ENCODE data around the gene NUPR1.
"Not testable (repeated sequence)": the region's sequence is repeated elsewhere in the genome, so short reads cannot be mapped to it uniquely, and the experiment has no call there.

NUPR1 gene

DNA sequence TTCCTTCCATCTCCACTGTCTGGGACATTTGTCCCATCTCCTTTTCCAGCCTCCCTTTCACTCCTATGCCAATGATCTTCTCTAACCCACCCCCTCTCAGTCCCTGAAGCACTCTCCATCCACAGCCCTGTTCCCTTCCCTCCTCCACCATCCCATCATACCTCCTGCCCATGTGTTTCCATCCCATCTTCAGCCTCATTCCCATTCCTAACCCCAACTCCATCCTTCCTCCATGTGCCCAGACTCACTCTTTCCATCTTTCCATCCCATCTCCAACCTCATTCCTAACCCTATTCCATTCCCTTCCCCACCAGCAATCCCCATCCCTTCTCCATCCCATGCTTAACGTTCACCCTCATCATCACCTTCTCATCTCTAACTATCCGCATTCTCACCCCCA lies 36.5 kb downstream of the NUPR1 start:
- intact Hi-C loops (cut with DNase I; ENCODE audit: low total_unique reads): no loop called here
- no peak overlapping the region for H3K27ac ChIP-seq
- TF ChIP-seq, protein P1, sequence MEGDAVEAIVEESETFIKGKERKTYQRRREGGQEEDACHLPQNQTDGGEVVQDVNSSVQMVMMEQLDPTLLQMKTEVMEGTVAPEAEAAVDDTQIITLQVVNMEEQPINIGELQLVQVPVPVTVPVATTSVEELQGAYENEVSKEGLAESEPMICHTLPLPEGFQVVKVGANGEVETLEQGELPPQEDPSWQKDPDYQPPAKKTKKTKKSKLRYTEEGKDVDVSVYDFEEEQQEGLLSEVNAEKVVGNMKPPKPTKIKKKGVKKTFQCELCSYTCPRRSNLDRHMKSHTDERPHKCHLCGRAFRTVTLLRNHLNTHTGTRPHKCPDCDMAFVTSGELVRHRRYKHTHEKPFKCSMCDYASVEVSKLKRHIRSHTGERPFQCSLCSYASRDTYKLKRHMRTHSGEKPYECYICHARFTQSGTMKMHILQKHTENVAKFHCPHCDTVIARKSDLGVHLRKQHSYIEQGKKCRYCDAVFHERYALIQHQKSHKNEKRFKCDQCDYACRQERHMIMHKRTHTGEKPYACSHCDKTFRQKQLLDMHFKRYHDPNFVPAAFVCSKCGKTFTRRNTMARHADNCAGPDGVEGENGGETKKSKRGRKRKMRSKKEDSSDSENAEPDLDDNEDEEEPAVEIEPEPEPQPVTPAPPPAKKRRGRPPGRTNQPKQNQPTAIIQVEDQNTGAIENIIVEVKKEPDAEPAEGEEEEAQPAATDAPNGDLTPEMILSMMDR (IDR thresholded peaks at IDR 0.05): no peak
- no peaks in the 10 kb centered on the region for H3K9me3 ChIP-seq
- no peak for DNase-seq
- H3K4me3 ChIP-seq: no peak overlapping the region
- peaks cover 0 to 31% of the 10 kb centered on the region in 2 donors for H3K27me3 ChIP-seq
- H3K4me1 ChIP-seq: peaks cover 0 to 4% (median 0%) of the 10 kb centered on the region in 4 donors
- no peaks in the 10 kb centered on the region for H3K36me3 ChIP-seq

DNA sequence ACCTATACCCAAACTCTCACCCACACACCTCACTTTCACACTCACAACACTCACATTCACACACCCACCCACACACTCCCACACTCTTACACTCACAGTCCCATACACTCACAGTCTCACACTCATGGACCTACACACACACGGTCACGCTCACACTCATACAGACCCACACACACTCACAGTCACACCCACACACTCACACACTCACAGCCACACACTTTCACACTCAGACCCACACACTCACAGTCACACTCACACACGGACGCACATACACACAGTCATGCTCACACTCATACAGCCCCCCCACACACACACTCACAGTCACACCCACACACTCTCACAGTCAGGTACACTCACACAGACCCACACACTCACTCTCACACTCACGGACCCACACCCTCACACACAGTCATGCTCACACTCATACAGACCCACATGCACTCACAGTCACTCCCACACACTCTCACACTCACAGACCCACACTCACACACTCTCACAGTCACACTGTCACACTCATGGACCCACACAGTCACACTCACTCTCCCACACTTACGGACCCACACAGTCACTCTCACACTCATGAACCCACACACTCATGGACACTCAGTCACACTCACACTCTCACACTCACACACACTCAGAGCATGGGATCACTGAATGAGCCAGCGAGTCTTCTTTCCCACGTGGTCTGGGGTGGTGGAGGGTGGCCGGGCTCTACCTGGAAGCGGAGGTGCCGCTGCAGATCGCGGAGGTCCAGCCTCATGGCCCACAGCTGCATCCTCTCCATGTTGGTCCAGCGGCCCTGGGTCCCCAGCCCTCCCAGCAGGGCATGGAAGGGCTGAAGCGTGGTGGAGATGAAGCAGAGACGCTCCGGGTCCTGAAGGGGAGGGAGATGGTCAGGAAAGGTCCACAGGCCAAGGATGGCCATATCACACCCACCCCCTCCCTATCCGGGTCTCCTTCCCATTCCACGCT lies 37.2 kb downstream of the NUPR1 start:
- intact Hi-C loops (cut with DNase I; ENCODE audit: low total_unique reads): no loop called here

DNA sequence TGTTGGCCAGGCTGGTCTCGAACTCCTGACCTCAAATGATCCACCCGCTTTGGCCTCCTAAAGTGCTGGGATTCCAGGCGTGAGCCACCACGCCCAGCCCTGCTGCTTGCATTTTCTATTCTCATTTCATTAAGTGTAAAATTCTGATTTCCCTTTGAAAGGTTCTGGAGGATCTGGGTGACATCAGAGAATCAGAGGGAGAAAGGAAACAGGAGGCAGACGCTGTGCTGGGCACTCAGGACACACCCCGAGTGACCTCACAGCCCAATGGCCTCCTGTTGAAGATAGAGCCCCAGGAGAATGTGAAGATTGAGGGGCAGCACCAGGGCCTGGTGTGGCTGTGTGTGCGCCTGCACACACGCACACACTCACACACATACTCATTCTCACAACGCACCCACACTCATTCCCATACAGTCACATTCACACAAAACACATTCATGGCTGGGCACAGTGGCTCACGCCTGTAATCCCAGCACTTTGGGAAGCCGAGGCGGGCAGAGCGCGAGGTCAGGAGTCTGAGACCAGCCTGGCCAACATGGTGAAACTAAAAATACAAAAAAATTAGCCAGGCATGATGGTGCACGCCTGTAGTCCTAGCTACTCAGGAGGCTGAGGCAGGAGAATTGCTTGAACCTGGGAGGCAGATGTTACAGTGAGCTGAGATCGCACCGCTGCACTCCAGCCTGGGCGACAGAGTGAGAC lies 38.1 kb downstream of the NUPR1 start:
- intact Hi-C loops (cut with DNase I; ENCODE audit: low total_unique reads); H3K36me3 ChIP-seq; H3K4me3 ChIP-seq; H3K4me1 ChIP-seq; H3K9me3 ChIP-seq; H3K27ac ChIP-seq; DNase-seq: not testable (repeated sequence)
- peaks cover 0 to 18% of the 10 kb centered on the region in 2 donors for H3K27me3 ChIP-seq

More for the DNA sequence above, 37.2 kb downstream of the NUPR1 start:
- Histone ChIP-seq H3K9me3 (no peaks in the 10 kb centered on the region), H3K27ac (no peak overlapping the region), H3K27me3 (peaks cover 0 to 24% of the 10 kb centered on the region in 2 donors), H3K4me3 (no peak overlapping the region), H3K36me3 (no peaks in the 10 kb centered on the region), H3K4me1 (peaks cover 0 to 4% (median 0%) of the 10 kb centered on the region in 4 donors)
- no peak for DNase-seq
- TF ChIP-seq, protein P1 (IDR thresholded peaks at IDR 0.05): no peak

DNA sequence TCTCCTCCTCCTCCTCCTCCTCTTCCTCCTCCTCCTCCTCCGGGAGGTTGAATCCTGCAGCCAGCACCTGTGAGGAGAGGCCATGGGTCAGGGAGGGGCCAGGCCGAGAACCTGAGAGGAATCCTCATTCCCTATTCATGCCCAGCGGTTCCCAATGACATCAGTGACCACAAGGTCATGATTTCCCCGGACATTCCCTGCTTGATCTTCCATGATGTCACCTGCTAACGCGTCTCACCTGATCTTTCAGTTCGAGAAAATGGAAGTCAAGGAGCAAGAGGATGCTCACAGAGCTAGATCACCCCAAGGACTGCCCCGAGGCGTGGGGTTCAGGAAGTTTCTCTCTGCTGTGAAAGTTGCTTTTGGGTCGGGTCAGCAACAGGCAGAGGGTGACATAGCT lies 38.9 kb downstream of the NUPR1 start:
- Histone ChIP-seq H3K27ac (no peak overlapping the region), H3K4me1 (peaks cover 0 to under 1% (median 0%) of the 10 kb centered on the region in 4 donors), H3K9me3 (no peaks in the 10 kb centered on the region), H3K27me3 (peaks cover 0 to 18% of the 10 kb centered on the region in 2 donors), H3K4me3 (no peak overlapping the region), H3K36me3 (no peaks in the 10 kb centered on the region)
- intact Hi-C loops (cut with DNase I; ENCODE audit: low total_unique reads): loop anchor here (10.0 kb wide), 1 partner anchor 285 kb away; the partner anchor contains the start of gene XPO6
- no peak for DNase-seq
- TF ChIP-seq, protein P1 (IDR thresholded peaks at IDR 0.05): no peak

DNA sequence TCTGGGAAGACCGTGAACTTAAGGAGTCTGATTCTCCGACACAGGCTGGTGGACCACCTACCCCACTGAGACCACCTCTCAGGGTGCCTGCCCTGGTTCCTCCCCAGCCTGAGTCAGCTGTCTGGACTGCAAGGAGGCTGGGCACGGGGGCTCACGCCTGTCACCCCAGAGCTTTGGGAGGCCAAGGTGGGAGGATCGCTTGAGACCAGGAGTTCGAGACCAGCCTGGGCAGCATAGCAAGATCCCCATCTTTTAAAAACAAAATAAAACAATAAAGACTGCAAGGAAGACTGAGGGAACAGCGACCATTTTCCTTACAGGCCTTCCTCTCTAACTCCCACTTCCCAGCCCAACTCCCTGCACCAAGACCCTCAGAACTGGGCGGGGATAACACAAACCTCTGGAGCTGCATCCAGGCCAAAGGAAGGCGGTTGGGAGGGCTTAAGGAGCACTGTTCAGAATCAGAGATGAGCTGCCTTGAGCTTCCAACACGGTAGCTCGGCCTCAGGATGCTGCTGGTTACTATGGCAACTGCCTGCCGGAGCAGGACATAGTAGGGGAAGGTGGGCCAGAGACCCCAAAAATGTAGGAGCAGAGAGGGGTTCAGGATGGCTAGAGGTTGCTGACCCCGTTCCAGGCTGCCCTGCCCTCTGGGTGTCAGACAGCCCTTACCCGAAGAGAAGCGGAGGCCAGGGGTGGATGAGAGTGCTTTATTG lies 40.0 kb downstream of the NUPR1 start:
- Histone ChIP-seq H3K36me3 (no peaks in the 10 kb centered on the region), H3K27ac (no peak overlapping the region), H3K27me3 (peaks cover 0 to 16% of the 10 kb centered on the region in 2 donors), H3K9me3 (no peaks in the 10 kb centered on the region), H3K4me1 (no peaks in the 10 kb centered on the region), H3K4me3 (no peak overlapping the region)
- intact Hi-C loops (cut with DNase I; ENCODE audit: low total_unique reads): loop anchor here (10.0 kb wide), 1 partner anchor 284 kb away; the partner anchor contains the start of gene XPO6
- no peak for DNase-seq
- TF ChIP-seq, protein P1 (IDR thresholded peaks at IDR 0.05): no peak

All from tibial artery (tissue), 4 donors.